ENCODE results near the gene HDHD3. TPM values are rescaled to one million over a fixed set of nuclear protein-coding genes. Genes with fewer than 3 reads are reported as not detected.

Gene HDHD3
- total RNA-seq, 3 donors from 2014 or later: 75.7 to 148 (median 115) TPM

DNA sequence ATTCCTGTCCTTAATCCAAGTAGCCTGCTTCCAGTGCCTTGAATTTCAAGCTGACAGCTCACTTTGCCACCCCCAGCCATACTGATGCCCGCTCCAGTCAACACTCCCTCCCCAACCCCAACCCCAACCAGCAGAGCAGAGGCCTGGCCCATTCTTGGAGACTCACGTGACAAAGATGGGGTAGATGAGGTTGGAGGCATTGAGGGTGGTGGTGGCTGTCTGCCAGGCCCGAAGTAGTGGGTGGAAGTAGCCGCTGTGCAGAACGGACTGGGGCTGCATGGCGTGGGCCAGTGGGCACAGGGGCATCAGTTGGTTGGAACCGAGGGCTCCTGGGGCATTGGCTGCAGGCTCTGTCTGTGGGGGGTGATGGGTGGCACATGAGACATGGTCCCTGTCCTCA lies 16.5 kb upstream of the HDHD3 start:
- DNase-seq (no peak), ATAC-seq (no peak)
- intact Hi-C loops (cut with DNase I, micrococcal nuclease): no loop called here
- peaks cover 7% of the 10 kb centered on the region for H3K36me3 ChIP-seq (ENCODE audit: low read depth)
- H3K4me1 ChIP-seq (ENCODE audit: low read depth): peaks cover 19% of the 10 kb centered on the region
- no peak overlapping the region for H3K4me3 ChIP-seq
- no peaks in the 10 kb centered on the region for H3K9me3 ChIP-seq
- TF ChIP-seq, protein P1, sequence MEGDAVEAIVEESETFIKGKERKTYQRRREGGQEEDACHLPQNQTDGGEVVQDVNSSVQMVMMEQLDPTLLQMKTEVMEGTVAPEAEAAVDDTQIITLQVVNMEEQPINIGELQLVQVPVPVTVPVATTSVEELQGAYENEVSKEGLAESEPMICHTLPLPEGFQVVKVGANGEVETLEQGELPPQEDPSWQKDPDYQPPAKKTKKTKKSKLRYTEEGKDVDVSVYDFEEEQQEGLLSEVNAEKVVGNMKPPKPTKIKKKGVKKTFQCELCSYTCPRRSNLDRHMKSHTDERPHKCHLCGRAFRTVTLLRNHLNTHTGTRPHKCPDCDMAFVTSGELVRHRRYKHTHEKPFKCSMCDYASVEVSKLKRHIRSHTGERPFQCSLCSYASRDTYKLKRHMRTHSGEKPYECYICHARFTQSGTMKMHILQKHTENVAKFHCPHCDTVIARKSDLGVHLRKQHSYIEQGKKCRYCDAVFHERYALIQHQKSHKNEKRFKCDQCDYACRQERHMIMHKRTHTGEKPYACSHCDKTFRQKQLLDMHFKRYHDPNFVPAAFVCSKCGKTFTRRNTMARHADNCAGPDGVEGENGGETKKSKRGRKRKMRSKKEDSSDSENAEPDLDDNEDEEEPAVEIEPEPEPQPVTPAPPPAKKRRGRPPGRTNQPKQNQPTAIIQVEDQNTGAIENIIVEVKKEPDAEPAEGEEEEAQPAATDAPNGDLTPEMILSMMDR (IDR thresholded peaks at IDR 0.05): no peak

DNA sequence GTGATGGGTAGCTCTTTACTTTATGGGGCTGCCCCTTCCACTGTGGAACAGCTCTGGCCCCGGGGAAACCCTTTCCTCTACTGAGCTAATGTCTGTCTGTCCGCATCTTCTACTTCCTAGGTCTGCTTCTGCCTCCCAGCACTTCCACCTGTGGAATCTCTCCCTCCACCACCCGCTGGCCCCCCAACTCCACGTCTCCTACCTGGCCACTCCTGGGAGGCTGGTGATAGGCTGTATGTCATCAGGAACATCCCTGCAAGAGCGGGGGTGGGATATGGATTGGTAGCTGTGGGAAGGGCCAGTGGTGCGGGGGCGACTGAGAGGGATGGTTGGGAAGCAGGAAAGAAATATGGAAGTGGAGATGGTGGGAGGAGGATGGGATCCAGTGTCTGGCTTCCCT lies 15.1 kb upstream of the HDHD3 start:
- DNase-seq: peak in 1 of 3 donors; percentile 18
- H3K9me3 ChIP-seq: no peaks in the 10 kb centered on the region
- H3K36me3 ChIP-seq (ENCODE audit: low read depth): peaks cover 7% of the 10 kb centered on the region
- TF ChIP-seq, protein P1 (IDR thresholded peaks at IDR 0.05): no peak
- intact Hi-C loops (cut with DNase I, micrococcal nuclease): no loop called here
- H3K4me1 ChIP-seq (ENCODE audit: low read depth): peaks cover 23% of the 10 kb centered on the region
- no peak overlapping the region for H3K4me3 ChIP-seq
- ATAC-seq: no peak

DNA sequence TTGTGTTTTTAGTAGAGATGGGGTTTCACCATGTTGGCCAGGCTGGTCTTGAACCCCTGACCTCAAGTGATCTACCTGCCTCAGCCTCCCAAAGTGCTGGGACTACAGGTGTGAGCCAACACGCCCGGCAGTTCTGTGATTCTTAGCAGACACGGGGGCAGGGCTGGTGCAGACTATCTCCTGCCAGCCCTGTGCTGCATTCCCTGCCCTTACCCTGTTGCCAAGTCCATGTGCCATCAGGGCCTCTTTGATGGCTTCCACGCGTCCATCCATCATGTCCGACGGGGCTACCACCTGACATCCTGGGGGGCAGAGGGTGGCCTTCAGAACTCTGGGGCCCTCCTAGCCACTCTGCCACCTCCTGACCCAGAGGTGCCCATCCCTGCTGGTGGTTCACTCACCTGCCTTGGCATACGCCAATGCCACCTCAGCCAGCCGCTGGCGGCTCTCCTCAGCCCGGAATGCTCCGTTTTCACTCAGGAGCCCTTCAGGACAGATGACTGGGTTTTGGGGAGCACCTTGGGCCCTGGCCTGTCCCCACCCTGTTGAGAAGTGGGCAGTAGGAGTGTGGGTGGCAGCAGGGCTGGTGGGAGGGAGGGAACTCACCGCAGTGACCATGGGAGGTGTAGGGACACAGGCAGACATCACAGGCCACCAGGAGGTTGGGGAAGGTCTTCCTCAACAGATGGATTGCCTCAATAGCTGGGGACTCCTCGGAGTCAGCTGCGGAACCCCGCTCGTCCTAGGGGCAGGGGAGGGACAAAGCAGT lies 13.6 kb upstream of the HDHD3 start:
- Histone ChIP-seq H3K36me3 (ENCODE audit: low read depth) (peaks cover 7% of the 10 kb centered on the region), H3K9me3 (no peaks in the 10 kb centered on the region), H3K4me3 (no peak overlapping the region), H3K4me1 (ENCODE audit: low read depth) (peaks cover 27% of the 10 kb centered on the region)
- DNase-seq: peak in 2 of 3 donors; percentile 33 to 38
- TF ChIP-seq, protein P1 (IDR thresholded peaks at IDR 0.05): no peak
- intact Hi-C loops (cut with DNase I, micrococcal nuclease): no loop called here
- no peak for ATAC-seq

DNA sequence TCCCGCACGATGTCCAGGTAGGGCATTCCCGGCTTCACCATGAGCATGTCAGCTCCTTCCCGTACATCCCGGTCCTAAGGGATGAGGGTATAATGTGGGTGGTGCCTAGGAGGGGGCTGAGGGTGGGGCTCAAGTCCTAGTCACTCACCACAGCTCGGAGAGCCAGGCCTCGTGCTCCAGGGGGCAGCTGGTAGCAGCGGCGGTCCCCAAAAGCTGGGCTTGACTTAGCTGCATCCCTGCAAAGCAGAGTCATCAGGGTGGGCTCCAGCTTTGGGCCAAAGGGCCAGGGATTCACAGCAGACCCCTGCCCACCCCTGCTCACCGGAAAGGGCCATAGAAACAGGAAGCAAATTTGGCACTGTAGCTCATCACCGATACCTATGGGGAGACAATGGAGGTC lies 12.7 kb upstream of the HDHD3 start:
- Histone ChIP-seq H3K36me3 (ENCODE audit: low read depth) (peaks cover 7% of the 10 kb centered on the region), H3K9me3 (no peaks in the 10 kb centered on the region), H3K4me1 (ENCODE audit: low read depth) (peaks cover 27% of the 10 kb centered on the region), H3K4me3 (no peak overlapping the region)
- TF ChIP-seq, protein P1 (IDR thresholded peaks at IDR 0.05): no peak
- intact Hi-C loops (cut with DNase I, micrococcal nuclease): no loop called here
- DNase-seq: peak in 2 of 3 donors; percentile 38 to 54
- no peak for ATAC-seq

DNA sequence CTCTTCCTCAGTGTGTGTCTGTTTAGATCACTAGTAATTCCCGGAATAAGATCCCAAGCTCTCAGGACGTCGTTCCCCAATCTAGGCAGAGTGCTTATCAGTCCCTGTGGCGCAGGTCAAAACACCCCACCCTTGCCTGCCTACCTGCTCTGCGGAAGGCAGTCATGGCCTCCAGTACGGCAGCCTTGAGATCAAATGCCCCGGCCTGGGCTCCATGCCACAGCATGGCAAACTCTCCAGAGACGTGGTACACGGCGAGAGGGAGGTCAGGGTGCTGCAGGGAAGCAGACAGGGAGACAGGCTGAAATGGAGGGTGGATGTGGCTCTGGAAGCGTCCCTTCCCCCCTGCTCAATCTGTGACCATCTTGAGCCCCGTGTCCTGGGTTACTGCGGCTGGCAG lies 12.0 kb upstream of the HDHD3 start:
- Histone ChIP-seq H3K4me3 (no peak overlapping the region), H3K36me3 (ENCODE audit: low read depth) (peaks cover 7% of the 10 kb centered on the region), H3K9me3 (no peaks in the 10 kb centered on the region), H3K4me1 (ENCODE audit: low read depth) (peaks cover 27% of the 10 kb centered on the region)
- ATAC-seq (peak; percentile 64), DNase-seq (peak; percentile 60 to 69 (median 68))
- TF ChIP-seq, protein P1 (IDR thresholded peaks at IDR 0.05): no peak
- intact Hi-C loops (cut with DNase I, micrococcal nuclease): no loop called here

All from mucosa of descending colon (tissue), 3 donors.